SK-N-SH (cell line): ENCODE data around the gene PCDHGB6. TPM values are rescaled to one million over a fixed set of nuclear protein-coding genes. Genes with fewer than 3 reads are reported as not detected.
"Not testable (repeated sequence)": the region's sequence is repeated elsewhere in the genome, so short reads cannot be mapped to it uniquely, and the experiment has no call there.

Experiments
- CTCF ChIA-PET: fragments of 300-600, 350-600 bp; formaldehyde crosslinking; extraction: SDS; loops from one replicate; lab custom pipeline; 2021; lab: Yijun Ruan, JAX
- POLR2A ChIA-PET: fragments of 350-600 bp; sonication (Branson Sonifier 250); formaldehyde crosslinking; extraction: SDS; loops from one replicate; lab custom pipeline; 2020; ENCODE audit warnings: antibody characterized with exemption, inconsistent platforms; lab: Yijun Ruan, JAX
- DNase-seq: peaks from one replicate; pipeline ENCODE4 v3.0.0; 2012
- H2AFZ ChIP-seq: fragments of 200-600 bp; sonication (generic); 2 replicates; pipeline ENCODE4 v1.8.1; 2016; ENCODE audit warnings: antibody characterized with exemption, mild to moderate bottlenecking, low read depth
- H3F3A ChIP-seq: fragments of 200-600 bp; sonication (generic); replicated peaks from 2 replicates; pipeline ENCODE3; 2016; ENCODE audit warnings: antibody characterized with exemption, mild to moderate bottlenecking; ENCODE audit not compliant: insufficient read depth
- H3K27ac ChIP-seq, 2 experiments: fragments of 200-500 bp in 1 of 2; fragments of 200-600 bp in 1 of 2; sonication (Bioruptor generic) in 1 of 2; sonication (generic), shearing (Covaris generic) in 1 of 2; 2 replicates each; pipeline versions ENCODE4 v1.5.1 to v1.6.1; 2014 to 2016; ENCODE audit warnings: low read depth in 2 of 2, inconsistent platforms in 1 of 2, low read length in 1 of 2, mild to moderate bottlenecking in 1 of 2, mixed read lengths in 1 of 2
- H3K27me3 ChIP-seq: fragments of 200-600 bp; sonication (generic), shearing (Covaris generic); 2 replicates; pipeline ENCODE4 v1.6.1; 2016; ENCODE audit warnings: mixed run types; ENCODE audit not compliant: insufficient read depth
- H3K36me3 ChIP-seq, 2 experiments: fragments of 200-500 bp in 1 of 2; fragments of 200-600 bp in 1 of 2; sonication (Bioruptor generic) in 1 of 2; sonication (generic) in 1 of 2; replicated peaks in 1 of 2; 2 replicates each; pipeline versions ENCODE3 to v1.5.1; 2014 to 2016; ENCODE audit warnings: low read length in 1 of 2, mild to moderate bottlenecking in 1 of 2; ENCODE audit not compliant: insufficient read depth in 2 of 2, control insufficient read depth in 1 of 2
- H3K4me1 ChIP-seq, 2 experiments: fragments of 200-500 bp in 1 of 2; fragments of 200-600 bp in 1 of 2; sonication (Bioruptor generic) in 1 of 2; sonication (generic), shearing (Covaris generic) in 1 of 2; 2 replicates each; pipeline versions ENCODE4 v1.5.1 to v1.6.1; 2014 to 2016; ENCODE audit warnings: low read depth in 1 of 2, low read length in 1 of 2, mixed run types in 1 of 2; ENCODE audit not compliant: insufficient read depth in 2 of 2, control insufficient read depth in 1 of 2
- H3K4me2 ChIP-seq: fragments of 200-600 bp; sonication (generic), shearing (Covaris generic); 2 replicates; pipeline ENCODE4 v1.6.1; 2017; ENCODE audit warnings: mixed run types
- H3K4me3 ChIP-seq, 2 experiments: fragments of 200-500 bp in 1 of 2; fragments of 200-600 bp in 1 of 2; sonication (Bioruptor generic) in 1 of 2; sonication (generic), shearing (Covaris generic) in 1 of 2; 2 replicates each; pipeline versions ENCODE4 v1.5.1 to v1.8.1; 2014 to 2016; ENCODE audit warnings: low read depth in 2 of 2, inconsistent platforms in 1 of 2, low read length in 1 of 2, mild to moderate bottlenecking in 1 of 2, mixed read lengths in 1 of 2, moderate library complexity in 1 of 2
- H3K79me2 ChIP-seq: fragments of 200-600 bp; sonication (generic); 2 replicates; pipeline ENCODE4 v1.8.1; 2017; ENCODE audit warnings: mild to moderate bottlenecking; ENCODE audit not compliant: insufficient read depth
- H3K9ac ChIP-seq: fragments of 200-600 bp; sonication (generic); 2 replicates; pipeline ENCODE4 v1.6.1; 2017; ENCODE audit warnings: mixed run types
- H3K9me2 ChIP-seq: fragments of 200-600 bp; sonication (generic); 2 replicates; pipeline ENCODE4 v1.6.1; 2017; ENCODE audit warnings: mixed run types
- H3K9me3 ChIP-seq: fragments of 200-600 bp; sonication (generic); 2 replicates; pipeline ENCODE4 v1.6.1; 2017; ENCODE audit warnings: mixed run types, mild to moderate bottlenecking, moderate library complexity
- H4K20me1 ChIP-seq: fragments of 200-600 bp; sonication (generic); 2 replicates; pipeline ENCODE4 v1.6.1; 2017; ENCODE audit warnings: mild to moderate bottlenecking, mixed run types; ENCODE audit not compliant: insufficient read depth
- ELF1 ChIP-seq: IDR thresholded peaks from 2 replicates; pipeline ENCODE4 v1.4.0; 2012
- EZH2phosphoT487 ChIP-seq: fragments of 200-600 bp; sonication (generic); IDR thresholded peaks from 2 replicates; pipeline ENCODE4 v1.6.1; 2017; ENCODE audit warnings: low read depth, mixed run types, mild to moderate bottlenecking, antibody characterized with exemption, moderate library complexity, borderline replicate concordance
- FOSL2 ChIP-seq: IDR thresholded peaks from 2 replicates; pipeline ENCODE4 v1.4.0; 2012; ENCODE audit warnings: low read depth, mild to moderate bottlenecking, moderate library complexity, borderline replicate concordance
- NFIC ChIP-seq: IDR thresholded peaks from 2 replicates; pipeline ENCODE4 v1.4.0; 2012; ENCODE audit warnings: borderline replicate concordance
- NRF1 ChIP-seq: IDR thresholded peaks from 2 replicates; pipeline ENCODE4 v1.6.1; 2012; ENCODE audit warnings: low read depth, mild to moderate bottlenecking, low read length
- POLR2AphosphoS5 ChIP-seq: IDR thresholded peaks from 2 replicates; pipeline ENCODE4 v1.6.1; 2012; ENCODE audit warnings: low read depth, low read length
- RFX5 ChIP-seq: IDR thresholded peaks from 2 replicates; pipeline ENCODE4 v1.6.1; 2012; ENCODE audit warnings: mild to moderate bottlenecking, improper control_type of control experiment, low read length
- SIN3A ChIP-seq: IDR thresholded peaks from 2 replicates; pipeline ENCODE4 v1.6.1; 2012; ENCODE audit warnings: low read depth, mild to moderate bottlenecking, low read length, moderate library complexity, borderline replicate concordance
- SMC3 ChIP-seq: IDR thresholded peaks from 2 replicates; pipeline ENCODE4 v1.6.1; 2012; ENCODE audit warnings: low read depth, low read length, improper control_type of control experiment
- TCF12 ChIP-seq: IDR thresholded peaks from 2 replicates; pipeline ENCODE4 v1.4.0; 2012
- WGBS: methylation state at CpG from one replicate; pipeline ENCODE4 v1.1.6; 2017; ENCODE audit warnings: low lambda C conversion rate; 5-methylcytosine and 5-hydroxymethylcytosine counted together
- polyA plus RNA-seq, 3 experiments: library from polyadenylated mRNA; depleted of rRNA; stranded (reverse); fragments of >200 nt; gene quantifications; 2 replicates each; pipeline ENCODE4 v1.2.3, GENCODE V29; 2012
- TF ChIP-seq, protein P1 (sequence below): fragments of 200-600 bp; sonication (generic); IDR thresholded peaks from 2 replicates; pipeline ENCODE4 v1.6.1; 2017; ENCODE audit warnings: antibody characterized with exemption, mild to moderate bottlenecking, moderate library complexity
- TF ChIP-seq, protein P2 (sequence below): fragments of 150-350 bp; IDR thresholded peaks from 2 replicates; pipeline ENCODE4 v1.6.1; 2017; ENCODE audit warnings: antibody characterized with exemption, low read length, low read depth, borderline replicate concordance

Gene PCDHGB6
- polyA plus RNA-seq, 1 of the 3 experiments (the other 2 are of a cell fraction) = 0.18 TPM

GRCh38 chr5:141384471-141385267, 23.2 kb upstream of the PCDHGB6 start:
- H3K79me2 ChIP-seq = 0 out of 2 replicates have a peak, but pooled peaks cover 5% of the 10 kb centered on the region
- CTCF ChIA-PET = interaction anchor here (1.6 to 1.7 kb wide), 2 partner anchors 65 to 140 kb away, joined by 3 read pairs; partner anchors contain the start of gene TAF7
- POLR2A ChIA-PET = no interaction called here

DNA sequence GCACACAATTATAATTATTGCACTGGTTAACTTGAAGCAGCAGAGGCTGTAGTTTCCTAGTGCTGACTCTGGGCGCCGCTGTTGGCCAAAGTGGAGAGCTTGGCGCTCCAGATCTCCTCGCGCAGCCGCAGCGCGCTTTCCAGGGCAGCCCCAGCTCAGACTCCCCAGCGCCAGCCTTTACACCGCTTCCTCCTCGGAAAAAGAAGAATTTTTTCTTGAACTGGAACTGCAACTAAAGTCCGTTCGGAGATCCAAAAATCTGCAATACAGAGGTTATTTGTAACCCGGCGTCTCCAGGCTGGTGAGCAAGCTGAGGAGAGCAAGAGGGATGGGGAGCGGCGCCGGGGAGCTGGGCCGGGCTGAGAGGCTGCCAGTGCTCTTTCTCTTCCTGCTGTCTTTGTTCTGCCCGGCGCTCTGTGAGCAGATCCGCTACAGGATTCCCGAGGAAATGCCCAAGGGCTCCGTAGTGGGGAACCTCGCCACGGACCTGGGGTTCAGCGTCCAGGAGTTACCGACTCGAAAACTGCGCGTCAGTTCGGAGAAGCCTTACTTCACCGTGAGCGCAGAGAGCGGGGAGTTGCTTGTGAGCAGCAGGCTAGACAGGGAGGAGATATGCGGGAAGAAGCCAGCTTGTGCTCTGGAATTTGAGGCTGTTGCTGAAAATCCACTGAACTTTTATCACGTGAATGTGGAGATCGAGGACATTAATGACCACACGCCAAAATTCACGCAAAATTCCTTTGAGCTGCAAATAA, 20.1 kb upstream of the PCDHGB6 start, which contains the start of gene PCDHGB4:
PCDHGB4 (plus strand) TSS at position 142 of the 755 bp plus-strand sequence; CDS start at position 329, 187 bp downstream.
- POLR2A ChIA-PET, H3K4me3 ChIP-seq, H3K9me3 ChIP-seq, H3K4me2 ChIP-seq, H3K27ac ChIP-seq, H3K79me2 ChIP-seq, H3F3A ChIP-seq, DNase-seq, H4K20me1 ChIP-seq, H3K9ac ChIP-seq, H3K4me1 ChIP-seq, H3K27me3 ChIP-seq, H2AFZ ChIP-seq, H3K9me2 ChIP-seq: not testable (repeated sequence)
- TF ChIP-seq, protein P1, sequence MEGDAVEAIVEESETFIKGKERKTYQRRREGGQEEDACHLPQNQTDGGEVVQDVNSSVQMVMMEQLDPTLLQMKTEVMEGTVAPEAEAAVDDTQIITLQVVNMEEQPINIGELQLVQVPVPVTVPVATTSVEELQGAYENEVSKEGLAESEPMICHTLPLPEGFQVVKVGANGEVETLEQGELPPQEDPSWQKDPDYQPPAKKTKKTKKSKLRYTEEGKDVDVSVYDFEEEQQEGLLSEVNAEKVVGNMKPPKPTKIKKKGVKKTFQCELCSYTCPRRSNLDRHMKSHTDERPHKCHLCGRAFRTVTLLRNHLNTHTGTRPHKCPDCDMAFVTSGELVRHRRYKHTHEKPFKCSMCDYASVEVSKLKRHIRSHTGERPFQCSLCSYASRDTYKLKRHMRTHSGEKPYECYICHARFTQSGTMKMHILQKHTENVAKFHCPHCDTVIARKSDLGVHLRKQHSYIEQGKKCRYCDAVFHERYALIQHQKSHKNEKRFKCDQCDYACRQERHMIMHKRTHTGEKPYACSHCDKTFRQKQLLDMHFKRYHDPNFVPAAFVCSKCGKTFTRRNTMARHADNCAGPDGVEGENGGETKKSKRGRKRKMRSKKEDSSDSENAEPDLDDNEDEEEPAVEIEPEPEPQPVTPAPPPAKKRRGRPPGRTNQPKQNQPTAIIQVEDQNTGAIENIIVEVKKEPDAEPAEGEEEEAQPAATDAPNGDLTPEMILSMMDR = peak; percentile 8; the same call in 1 of the 2 replicates
- 80% methylated on average over 21 of the region's 40 CpGs for WGBS
- peaks cover 0 to 13% of the 10 kb centered on the region in 2 experiments for H3K36me3 ChIP-seq
- CTCF ChIA-PET = interaction anchor here (2.0 kb wide), 1 partner anchor 170 kb away, joined by 5 read pairs; no protein-coding TSS in a partner anchor

More at GRCh38 chr5:141384471-141385267, 23.2 kb upstream of the PCDHGB6 start:
- Histone ChIP-seq H3K4me2 (no peak overlapping the region), H2AFZ (no peak overlapping the region), H3K9ac (no peak overlapping the region), H3K9me3 (0 out of 2 replicates have a peak, but pooled peaks cover 3% of the 10 kb centered on the region), H3K36me3 (peaks cover 0 to 4% of the 10 kb centered on the region in 2 experiments), H3K4me3 (peak overlapping the region in 1 of 2 experiments; percentile 3; a peak in 1 of 4 replicates), H3K9me2 (no peaks in the 10 kb centered on the region), H3K27ac (no peak overlapping the region), H3K4me1 (no peaks in the 10 kb centered on the region; a peak in 1 of 4 replicates), H4K20me1 (no peaks in the 10 kb centered on the region), H3K27me3 (no peaks in the 10 kb centered on the region), H3F3A (no peaks in the 10 kb centered on the region)
- no peak for DNase-seq
- TF ChIP-seq NFIC (no peak), RFX5 (no peak), POLR2AphosphoS5 (no peak), EZH2phosphoT487 (no peak), NRF1 (no peak), TCF12 (no peak), ELF1 (no peak), FOSL2 (no peak), SMC3 (no peak), SIN3A (no peak)
- TF ChIP-seq, protein P2, sequence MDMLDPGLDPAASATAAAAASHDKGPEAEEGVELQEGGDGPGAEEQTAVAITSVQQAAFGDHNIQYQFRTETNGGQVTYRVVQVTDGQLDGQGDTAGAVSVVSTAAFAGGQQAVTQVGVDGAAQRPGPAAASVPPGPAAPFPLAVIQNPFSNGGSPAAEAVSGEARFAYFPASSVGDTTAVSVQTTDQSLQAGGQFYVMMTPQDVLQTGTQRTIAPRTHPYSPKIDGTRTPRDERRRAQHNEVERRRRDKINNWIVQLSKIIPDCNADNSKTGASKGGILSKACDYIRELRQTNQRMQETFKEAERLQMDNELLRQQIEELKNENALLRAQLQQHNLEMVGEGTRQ = no peak
- WGBS = 76% methylated on average over 34 of the region's 43 CpGs
